GM12872 (cell line): Measurements from ENCODE around the gene LRCH3.

ENCODE experiments used
- TF ChIP-seq, protein P1 (sequence below): IDR thresholded peaks from 3 replicates; pipeline ENCODE4 v1.5.1; 2011; ENCODE audit warnings: low read depth, mild to moderate bottlenecking, low read length, moderate library complexity; ENCODE audit not compliant: insufficient read depth

The LRCH3 gene

DNA sequence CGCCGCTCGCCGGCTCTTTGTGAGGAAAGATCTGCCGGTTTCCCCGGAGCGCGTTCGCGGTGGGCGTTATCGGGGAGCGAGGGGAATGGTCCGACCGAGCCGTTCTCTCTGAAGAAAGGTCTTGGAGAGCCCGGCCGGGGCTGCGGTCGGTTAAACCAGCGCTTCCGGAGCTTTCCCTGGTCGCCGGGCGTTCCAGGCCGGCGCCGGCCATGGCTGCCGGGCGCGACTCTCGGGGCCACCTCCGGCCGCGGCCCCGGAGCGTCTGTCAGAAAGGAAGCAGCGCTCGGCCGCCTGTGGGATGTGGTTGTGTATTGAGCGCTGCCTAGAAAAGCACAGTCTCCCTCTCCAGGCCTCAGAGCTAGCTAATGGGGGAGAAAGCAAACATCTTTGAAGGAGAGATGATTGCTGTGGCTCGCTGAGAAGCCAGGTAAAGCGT, 40.6 kb upstream of the LRCH3 start:
- TF ChIP-seq, protein P1, sequence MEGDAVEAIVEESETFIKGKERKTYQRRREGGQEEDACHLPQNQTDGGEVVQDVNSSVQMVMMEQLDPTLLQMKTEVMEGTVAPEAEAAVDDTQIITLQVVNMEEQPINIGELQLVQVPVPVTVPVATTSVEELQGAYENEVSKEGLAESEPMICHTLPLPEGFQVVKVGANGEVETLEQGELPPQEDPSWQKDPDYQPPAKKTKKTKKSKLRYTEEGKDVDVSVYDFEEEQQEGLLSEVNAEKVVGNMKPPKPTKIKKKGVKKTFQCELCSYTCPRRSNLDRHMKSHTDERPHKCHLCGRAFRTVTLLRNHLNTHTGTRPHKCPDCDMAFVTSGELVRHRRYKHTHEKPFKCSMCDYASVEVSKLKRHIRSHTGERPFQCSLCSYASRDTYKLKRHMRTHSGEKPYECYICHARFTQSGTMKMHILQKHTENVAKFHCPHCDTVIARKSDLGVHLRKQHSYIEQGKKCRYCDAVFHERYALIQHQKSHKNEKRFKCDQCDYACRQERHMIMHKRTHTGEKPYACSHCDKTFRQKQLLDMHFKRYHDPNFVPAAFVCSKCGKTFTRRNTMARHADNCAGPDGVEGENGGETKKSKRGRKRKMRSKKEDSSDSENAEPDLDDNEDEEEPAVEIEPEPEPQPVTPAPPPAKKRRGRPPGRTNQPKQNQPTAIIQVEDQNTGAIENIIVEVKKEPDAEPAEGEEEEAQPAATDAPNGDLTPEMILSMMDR, result 0 out of 3 replicates have a peak, but pooled peaks have one; percentile 24

DNA sequence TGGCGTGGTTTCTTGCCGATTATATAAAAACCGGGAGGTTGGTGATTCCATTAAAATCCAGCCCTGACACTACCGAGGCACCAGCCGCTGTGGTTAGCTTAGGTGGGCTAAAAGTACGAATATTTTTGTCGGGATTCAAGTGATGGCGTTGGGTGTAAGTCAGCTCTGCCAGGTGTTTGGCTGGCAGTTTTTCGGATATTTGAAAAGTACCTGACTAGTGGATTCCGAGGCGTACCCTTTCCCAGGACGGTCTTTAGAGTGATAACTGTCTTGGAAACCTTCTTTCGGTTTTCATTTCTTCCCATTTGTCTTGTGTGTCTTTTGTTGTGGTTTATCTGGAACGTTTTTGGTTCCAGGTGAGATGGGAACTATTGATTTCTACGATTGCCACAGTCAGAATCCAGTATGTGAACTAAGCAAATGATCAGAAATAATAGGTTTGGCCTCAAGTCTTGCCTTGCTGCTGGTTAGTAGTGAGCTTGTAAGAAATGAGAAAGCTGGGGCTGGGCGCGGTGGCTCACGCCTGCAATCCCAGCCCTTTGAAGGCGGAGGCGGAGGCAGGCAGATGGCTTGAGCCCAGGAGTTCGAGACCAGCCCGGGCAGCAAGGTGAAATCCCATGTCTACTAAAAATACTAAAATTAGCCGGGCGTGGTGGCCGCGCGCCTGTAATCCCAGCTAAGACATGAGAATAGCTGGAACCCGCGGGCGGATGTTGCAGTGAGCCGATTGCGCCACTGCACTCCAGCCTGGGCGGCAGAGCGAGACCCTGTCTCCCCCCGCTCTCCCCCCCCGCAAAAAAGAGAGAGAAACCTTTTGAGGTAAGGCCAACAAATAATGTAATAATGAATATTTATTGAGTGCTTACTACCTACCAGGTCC, 40.0 kb upstream of the LRCH3 start:
- TF ChIP-seq, protein P1, result no peak

GRCh38 chr3:197752107-197752506, 38.9 kb upstream of the LRCH3 start:
- TF ChIP-seq, protein P1, result no peak

DNA sequence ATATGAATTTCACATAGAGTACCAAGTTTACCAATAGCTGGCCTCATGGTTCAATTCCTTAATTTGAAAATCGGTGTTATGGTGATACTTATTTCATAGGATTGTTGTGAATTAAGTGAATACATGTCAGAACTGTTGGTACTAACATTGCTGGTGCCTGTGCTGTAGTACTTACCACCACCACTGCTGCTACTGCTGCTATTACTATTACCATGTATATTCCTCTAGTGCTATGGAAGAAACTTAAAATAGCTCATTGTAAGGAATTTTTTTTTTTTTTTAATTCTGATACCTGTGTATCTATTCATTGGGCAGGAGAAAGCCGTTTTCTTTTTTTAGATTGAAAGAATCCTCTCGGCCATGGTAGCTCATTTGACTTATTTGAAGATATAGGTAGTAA, 37.8 kb upstream of the LRCH3 start:
- TF ChIP-seq, protein P1, result peak; percentile 28; the same call in 1 of the 3 replicates

- TF ChIP-seq, protein P1, result no peak
Observed at GRCh38 chr3:197756704-197757103, 34.4 kb upstream of the LRCH3 start.

- TF ChIP-seq, protein P1, result no peak
Observed at GRCh38 chr3:197758512-197758911, 32.5 kb upstream of the LRCH3 start.

- TF ChIP-seq, protein P1, result no peak
Observed at GRCh38 chr3:197761784-197762183, 29.3 kb upstream of the LRCH3 start.
